Measurements from ENCODE around the gene CDH13.

The CDH13 gene

DNA sequence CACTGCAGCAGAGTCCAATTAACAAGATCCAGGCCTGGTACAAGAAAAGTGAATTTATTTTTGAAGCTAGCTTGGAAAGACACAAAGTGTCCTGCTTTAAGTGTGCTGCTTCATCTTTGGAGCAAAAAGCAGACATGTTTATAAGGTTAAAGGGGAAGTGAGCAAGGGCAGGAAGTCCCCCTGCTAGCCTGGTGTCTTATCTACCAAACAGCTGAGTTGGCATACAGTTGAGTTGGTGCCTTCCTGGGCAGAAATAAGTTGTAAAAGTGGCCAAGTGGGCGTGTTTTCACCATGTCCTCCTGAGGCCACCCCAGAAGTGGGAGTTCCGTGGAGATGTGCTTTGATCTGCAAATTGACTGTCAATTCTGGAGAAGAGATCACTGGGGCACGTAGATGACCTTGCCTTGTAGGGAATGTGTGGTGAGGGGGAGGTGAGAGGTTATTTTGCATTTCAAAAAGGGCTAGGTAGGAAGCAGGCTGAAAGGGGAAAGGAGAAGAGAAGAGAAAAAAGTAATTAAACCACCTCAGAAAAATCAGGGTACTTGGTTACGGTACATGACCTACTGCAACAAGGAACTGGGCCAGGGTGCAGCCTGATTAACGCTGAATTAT lies 1142.7 kb downstream of the CDH13 start:
- no peak for DNase-seq (ENCODE audit: low spot score)

DNA sequence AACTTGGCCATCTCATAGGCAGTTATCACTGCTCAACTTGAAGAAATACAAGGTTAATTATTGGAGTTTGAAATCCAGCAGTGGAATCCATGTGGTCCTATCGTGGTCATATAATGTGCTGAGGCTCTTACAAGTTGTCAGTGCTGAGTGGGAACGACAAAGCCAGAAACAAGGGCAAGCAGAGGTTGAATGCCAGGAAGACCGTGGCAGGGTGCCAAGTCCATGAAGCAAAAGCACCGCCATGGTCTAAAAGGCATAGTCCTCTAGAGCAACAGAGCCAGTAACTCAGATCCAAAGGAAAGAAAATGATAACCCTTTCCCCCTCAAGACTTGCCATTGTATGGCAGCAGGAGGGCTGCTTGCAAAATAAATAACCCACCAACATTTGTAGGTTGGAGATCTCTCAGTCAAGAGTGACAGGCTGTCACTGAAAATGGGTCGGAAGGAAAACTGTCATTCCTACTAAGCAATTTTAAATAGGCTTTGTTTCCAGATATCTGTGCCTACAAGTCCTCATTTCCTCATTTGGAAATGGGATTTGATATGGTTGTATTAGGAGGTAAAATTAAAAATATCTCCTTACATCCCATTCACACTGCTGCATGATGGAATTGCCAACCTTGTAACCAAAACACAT lies 1144.7 kb downstream of the CDH13 start:
- no peak for DNase-seq (ENCODE audit: low spot score)

DNA sequence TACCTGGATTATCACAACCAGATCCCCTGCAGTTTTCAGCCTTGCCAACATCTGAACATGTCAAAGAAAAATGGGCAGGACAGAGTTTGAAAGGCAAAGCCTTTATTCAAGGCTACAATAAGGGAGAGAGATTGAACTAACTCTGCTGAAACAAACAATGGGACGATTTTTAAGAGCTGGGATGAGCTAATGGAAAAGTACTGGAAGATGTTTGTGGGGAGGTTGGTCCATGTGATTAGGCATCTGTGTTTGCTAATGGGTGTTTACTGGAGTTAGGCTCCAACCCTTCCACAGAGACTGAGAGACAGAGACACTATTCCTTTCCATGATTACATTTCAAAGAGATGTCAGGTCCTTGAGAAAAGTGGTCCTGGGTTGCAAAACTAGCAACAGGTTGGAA lies 1146.0 kb downstream of the CDH13 start:
- no peak for DNase-seq (ENCODE audit: low spot score)

DNA sequence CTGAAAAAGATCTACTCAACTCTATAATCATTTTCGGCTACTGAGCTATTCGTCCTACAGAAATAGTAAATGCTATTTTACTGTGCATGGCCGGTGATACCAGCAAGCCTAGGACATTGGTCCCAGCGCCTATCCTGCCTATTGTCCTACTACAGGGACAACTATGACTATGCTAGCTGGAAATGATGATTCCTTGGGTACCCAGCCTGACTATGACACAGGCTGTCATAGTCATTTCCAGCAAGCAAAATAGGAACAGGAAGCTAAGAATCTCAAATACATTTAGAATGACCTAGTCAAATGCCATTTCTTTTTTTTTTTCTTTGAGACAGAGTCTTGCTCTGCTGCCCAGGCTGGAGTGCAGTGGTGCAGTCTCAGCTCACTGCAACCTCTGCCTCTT lies 1147.3 kb downstream of the CDH13 start:
- DNase-seq (ENCODE audit: low spot score): no peak

GRCh38 chr16:83776944-83777343 lies 1150.2 kb downstream of the CDH13 start:
- DNase-seq (ENCODE audit: low spot score): no peak

DNA sequence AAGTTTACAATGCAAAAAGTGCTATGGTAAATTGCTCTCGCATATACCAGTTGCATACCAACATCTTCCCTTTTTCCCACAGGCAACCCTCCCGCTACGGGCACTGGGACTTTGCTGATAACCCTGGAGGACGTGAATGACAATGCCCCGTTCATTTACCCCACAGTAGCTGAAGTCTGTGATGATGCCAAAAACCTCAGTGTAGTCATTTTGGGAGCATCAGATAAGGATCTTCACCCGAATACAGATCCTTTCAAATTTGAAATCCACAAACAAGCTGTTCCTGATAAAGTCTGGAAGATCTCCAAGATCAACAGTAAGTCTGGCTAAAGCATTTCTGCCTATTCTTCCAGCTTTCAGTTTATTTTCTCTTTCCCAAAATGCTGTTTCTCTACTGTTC lies 1153.1 kb downstream of the CDH13 start:
- no peak for DNase-seq (ENCODE audit: low spot score)

DNA sequence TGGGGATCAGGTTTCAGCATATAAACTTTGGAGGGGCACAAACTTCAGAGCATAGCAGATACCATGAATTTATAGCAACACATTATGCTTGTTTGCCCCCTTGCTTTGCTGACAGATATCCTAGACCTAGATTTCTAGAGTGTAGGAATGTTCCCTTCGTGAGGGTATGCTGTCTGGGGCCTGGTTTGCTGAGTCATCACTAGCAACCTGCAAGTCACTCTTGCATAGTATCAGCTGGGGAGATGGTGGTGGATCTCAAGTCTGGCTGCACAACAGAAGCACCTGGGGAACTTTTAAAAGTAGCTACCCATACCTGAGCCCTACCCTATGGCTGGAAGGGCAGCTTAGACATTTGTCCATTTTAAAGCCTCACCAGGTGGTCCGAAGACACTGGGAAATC lies 1158.7 kb downstream of the CDH13 start:
- DNase-seq (ENCODE audit: low spot score): no peak

- DNase-seq (ENCODE audit: low spot score): no peak
Measured at GRCh38 chr16:83789642-83790401, 1163.1 kb downstream of the CDH13 start.

GRCh38 chr16:83791916-83792315 lies 1165.1 kb downstream of the CDH13 start:
- no peak for DNase-seq (ENCODE audit: low spot score)

DNA sequence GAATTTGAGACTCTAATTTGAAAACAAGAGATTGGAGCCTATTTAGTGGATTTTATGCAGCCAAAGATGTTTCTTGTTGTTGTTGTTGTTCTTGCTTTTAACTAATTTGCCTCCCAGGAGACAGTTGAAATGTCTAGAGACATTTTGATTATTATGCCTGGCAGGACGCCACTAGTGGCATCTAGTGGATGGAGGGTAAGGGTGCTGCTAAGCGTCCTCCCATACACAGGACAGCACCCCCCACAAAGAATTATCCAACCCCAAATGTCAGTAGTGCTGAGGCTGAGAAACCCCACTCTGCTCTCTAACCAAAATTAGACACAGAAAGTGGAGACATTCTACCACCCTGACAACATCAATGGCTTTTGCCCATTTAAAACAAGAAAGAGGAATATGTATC lies 1165.6 kb downstream of the CDH13 start:
- no peak for DNase-seq (ENCODE audit: low spot score)

DNA sequence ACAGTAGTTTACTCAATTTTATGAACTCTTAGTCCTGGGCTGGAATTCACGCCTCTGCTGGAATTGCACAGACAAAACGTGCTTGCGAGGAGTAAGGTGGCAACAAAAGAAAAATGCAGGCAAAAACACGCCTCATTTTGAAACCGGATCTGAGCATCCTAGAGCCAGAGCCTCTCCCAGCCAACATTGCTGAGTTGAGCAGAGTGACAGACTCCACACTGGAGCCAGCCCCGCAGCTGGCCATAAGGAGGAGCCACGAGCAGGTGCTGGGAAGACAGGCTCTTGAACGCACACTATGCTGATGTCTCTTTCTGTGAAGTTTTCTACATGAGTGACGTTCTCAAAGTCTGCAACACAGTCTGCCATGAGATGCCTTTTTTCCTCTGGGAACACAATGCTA lies 1166.4 kb downstream of the CDH13 start:
- DNase-seq (ENCODE audit: low spot score): no peak

GRCh38 chr16:83794860-83795554 lies 1168.2 kb downstream of the CDH13 start:
- DNase-seq (ENCODE audit: low spot score): no peak

- no peak for DNase-seq (ENCODE audit: low spot score)
Measured at GRCh38 chr16:83797013-83797412, 1170.2 kb downstream of the CDH13 start.

- no peak for DNase-seq (ENCODE audit: low spot score)
Measured at GRCh38 chr16:83799336-83799735, 1172.6 kb downstream of the CDH13 start.

GRCh38 chr16:83802135-83802534 lies 1175.4 kb downstream of the CDH13 start:
- DNase-seq (ENCODE audit: low spot score): peak; percentile 1

DNA sequence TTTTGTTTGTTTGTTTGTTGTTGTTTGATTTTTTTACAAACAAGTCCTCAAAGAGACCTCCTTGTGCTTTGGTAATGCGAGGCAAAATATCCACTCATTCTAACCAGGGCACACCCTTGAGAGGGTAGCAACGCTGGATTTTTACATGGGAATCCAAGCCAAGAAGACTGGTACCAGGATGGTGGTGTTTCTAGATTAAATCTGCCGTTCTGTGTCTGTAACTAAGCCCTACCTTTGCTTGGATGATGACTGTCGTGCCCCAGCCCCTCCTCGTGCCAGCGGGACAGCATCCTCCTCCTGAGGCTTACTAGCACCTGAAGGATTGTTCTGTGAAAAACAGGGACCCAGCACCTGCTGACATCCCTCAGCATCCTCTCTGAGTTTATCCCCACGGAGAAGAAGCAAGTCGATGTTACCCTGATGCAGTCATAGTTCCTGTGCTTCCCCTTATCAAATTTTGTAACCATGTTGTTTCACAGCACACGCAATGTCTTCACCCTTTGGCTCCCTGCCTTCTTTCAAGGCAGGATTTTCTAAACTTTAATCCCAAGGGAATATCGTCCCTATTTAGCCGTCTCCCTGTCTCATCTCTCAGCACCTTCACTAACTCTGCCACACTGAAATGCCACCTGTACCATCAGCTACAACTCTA lies 1175.9 kb downstream of the CDH13 start:
- DNase-seq (ENCODE audit: low spot score): no peak

DNA sequence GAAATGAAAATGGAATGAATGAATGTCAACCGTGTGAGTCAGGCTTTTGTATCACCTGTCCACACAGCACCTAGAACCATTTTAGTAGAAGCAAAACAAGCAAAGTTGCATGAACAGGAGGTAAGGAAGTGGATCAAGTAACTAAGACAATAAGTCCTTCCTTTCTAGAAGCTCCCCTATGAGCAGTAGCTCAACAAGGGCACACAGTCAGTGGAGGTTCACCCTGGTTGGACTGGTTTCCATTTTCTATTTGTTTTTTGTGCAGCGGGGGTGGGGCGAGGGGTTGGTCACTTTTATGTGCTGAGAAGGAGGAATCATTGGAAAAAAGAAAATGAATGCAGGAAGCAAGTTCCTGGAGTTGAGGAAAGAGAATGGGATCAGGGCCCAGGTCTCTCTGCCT lies 1177.0 kb downstream of the CDH13 start:
- no peak for DNase-seq (ENCODE audit: low spot score)

DNA sequence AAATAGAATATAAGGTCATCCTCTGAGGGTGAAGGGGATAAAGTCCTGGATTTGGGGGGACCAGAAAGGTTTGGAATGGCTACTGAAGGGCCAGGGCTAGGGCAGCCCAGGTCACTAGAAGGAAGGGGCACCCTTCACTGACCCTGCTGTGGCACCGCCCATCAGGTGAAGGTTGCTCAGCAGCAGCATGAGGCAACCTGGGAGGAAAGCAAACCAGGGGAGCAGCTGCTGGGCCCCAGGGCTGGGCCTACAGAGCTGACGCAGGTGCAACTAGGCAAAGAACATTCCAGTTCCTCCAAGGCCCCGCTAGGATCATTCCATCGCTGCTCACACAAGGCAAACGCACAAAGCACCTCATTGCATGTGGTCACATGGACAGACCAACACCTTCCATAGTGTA lies 1177.6 kb downstream of the CDH13 start:
- DNase-seq (ENCODE audit: low spot score): no peak

DNA sequence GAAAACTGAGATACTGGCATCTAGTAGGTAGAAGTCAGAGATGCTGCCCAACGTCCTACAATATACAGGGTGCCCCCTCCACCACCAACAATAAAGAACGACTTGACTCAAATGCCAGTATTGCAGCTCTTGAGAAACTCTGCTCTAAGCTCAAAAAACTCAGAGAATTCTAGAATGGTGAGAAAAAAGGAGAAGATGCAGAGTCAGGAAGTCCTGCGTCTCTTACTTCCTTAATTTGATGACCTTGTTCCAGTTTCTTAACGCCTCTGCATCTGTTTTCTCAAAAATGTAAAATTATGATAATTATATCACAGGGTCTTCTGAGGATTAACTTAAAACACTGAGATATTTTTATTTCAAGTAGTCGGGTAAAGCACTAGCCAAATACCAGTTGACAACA lies 1179.3 kb downstream of the CDH13 start:
- DNase-seq (ENCODE audit: low spot score): no peak

GRCh38 chr16:83806731-83807130 lies 1180.0 kb downstream of the CDH13 start:
- DNase-seq (ENCODE audit: low spot score): no peak

DNA sequence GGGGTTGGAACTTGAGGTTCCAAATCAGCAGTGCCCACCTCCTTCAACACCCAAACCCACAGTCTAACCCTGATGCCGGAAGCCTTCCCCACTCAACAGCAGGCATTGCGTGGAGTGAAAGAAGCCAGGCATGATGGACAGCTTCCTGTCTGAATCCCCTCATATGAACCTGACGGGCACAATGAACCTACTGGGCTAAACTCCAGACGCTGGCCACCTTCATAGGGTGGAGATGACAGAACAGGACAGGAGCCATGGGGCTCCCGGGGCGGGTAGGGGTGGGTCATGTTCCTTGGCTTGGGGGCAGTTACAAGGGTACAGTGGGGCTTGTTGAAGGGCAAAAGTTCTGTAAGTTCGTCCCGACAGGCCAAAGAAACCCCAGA lies 1180.5 kb downstream of the CDH13 start:
- no peak for DNase-seq (ENCODE audit: low spot score)
